D721Med (cell line): Measurements from ENCODE around the gene FAAP24.
"Not testable (repeated sequence)": the region's sequence is repeated elsewhere in the genome, so short reads cannot be mapped to it uniquely, and the experiment has no call there.

ENCODE experiments used
- DNase-seq: peaks from one replicate; pipeline ENCODE4 v3.0.0; 2011; ENCODE audit warnings: low spot score; ENCODE audit not compliant: insufficient read length
- FAIRE-seq: peaks from 2 replicates; lab custom pipeline; 2011; peaks lifted over from hg19 to GRCh38; lab: Jason Lieb, UNC
- CTCF ChIP-seq: IDR thresholded peaks from 2 replicates; pipeline ENCODE4 v1.5.1; 2012; ENCODE audit warnings: mild to moderate bottlenecking, control low read depth; ENCODE audit not compliant: insufficient read depth; ENCODE audit errors: missing control alignments

Gene FAAP24

DNA sequence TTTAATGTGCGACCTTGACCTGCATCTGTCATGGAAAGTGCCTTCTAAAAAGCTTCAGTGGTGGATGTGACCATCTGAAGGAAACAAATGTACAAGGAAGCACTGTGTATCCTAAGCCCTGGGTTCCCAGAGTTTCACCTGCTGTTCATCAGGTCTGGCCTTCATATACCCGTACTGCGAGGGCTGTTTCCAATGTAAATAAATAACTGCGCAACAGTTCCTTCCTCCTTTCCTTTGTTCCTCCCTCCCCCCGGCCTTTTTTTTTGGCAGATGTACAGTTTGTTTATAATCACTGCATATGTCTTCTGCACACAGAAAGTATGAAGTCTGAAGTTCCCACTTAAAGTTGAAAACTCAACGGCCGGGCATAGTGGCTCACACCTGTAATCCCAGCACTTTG is 5.2 kb downstream of the FAAP24 start:
- TF ChIP-seq CTCF, result no peak
- DNase-seq (no peak), FAIRE-seq (no peak)

DNA sequence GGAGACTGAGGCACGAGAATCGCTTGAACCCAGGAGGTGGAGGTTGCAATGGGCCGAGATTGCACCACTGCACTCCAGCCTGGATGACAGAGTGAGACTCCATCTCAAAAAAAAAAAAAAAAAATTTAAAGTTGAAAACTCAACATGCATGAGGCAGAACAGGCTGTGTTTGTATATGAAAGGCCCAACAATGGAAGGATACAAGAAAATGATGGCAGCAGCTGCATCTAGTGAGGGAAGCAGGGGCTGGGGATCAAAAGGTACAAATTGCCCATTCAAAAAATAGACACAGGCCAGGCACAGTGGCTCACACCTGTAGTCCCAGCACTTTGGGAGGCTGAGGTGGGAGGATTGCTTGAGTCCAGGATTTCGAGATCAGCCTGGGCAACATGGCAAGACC is 5.8 kb downstream of the FAAP24 start:
- not testable (repeated sequence) for DNase-seq, FAIRE-seq

GRCh38 chr19:32979807-32980206 is 7.8 kb downstream of the FAAP24 start:
- not testable (repeated sequence) for DNase-seq, FAIRE-seq

- FAIRE-seq, DNase-seq: not testable (repeated sequence)
These were observed 10.4 kb downstream of the FAAP24 start for GRCh38 chr19:32982488-32982887.

- not testable (repeated sequence) for FAIRE-seq
These were observed 16.2 kb downstream of the FAAP24 start for GRCh38 chr19:32988254-32988653.

GRCh38 chr19:32988724-32989123 is 16.7 kb downstream of the FAAP24 start:
- no peak for TF ChIP-seq CTCF
- DNase-seq, result no peak
- no peak for FAIRE-seq

More at GRCh38 chr19:32988254-32988653, 16.2 kb downstream of the FAAP24 start:
- not testable (repeated sequence) for DNase-seq

DNA sequence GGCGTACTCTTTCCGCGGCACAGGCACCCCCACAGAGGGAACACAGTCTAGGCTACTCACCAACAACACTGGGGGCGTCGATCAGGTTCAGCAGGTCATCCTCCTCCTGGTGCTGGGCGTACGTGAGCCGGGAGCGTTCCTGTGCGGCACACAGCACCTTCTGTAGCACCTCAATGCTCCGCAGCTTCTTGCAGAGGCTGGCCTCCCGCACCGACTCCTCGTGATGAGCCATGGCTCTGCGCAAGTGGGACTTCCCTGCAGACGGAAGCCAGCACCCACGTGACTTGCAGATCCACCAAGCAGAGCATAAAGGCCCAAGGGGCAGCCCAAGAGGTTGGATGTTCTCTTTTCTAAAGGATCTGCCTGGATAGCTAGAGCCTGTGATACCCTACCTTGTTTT is 23.9 kb downstream of the FAAP24 start:
- DNase-seq, FAIRE-seq: not testable (repeated sequence)

DNA sequence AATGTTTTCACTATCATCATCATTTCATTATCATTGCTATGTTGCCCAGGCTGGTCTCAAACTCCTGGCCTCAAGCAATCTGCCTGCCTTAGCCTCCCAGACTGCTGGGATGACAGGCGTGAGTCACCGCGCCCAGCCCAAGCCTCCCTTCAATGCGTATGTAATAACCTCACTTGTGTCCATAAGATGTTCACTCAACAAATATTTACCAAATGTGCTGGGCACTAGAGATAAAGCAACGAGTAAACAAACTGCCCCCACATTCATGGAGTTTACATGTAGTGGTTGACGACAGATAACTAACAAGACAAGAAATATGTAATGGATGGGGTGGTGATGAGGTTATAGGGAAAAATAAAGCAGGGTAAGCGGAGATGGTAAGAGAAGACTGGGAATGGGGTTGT is 25.0 kb downstream of the FAAP24 start:
- DNase-seq, FAIRE-seq: not testable (repeated sequence)

DNA sequence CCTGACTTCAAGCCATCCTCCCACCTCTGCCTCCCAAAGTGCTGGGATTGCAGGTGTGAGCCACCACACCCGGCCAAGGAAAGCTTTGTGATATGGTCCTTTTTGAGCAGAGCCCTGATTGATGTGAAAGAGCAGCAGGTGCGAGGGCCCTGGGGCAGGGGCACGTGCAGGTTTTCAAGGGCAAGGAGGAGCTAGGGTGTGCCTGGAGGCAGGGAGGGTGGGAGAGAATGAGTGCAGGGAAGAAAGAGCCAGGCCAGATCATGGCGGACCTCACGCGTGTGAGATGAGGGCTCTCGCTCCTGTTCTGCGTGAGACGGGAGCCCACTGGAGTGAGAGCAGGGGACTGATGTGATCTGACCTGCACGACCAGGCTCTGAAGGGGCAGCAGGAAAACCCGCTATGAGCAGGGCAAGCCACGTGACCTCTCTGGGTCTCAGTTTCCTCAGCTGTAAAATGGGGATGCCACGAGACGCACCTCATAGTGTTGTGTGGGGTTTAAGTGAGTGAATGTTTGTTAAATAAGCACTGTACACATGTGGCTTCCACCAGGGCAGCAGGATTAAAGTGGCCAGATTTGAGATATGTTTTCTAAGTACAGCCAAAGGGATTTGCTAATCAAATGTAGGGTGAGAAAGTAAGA is 25.8 kb downstream of the FAAP24 start:
- TF ChIP-seq CTCF, result no peak
- FAIRE-seq, result no peak

GRCh38 chr19:32998722-32999121 is 26.7 kb downstream of the FAAP24 start:
- TF ChIP-seq CTCF, result no peak
- FAIRE-seq, result no peak
- DNase-seq, result no peak

More for the DNA sequence above, 25.8 kb downstream of the FAAP24 start:
- DNase-seq, result no peak
